K562 (cell line): Measurements from ENCODE around the gene ATAD3C.

Experiments used
- SREBF2 ChIP-seq: sonication (generic); formaldehyde crosslinking; IDR thresholded peaks from 2 replicates; pipeline ENCODE4 v1.4.0; 2020; ENCODE audit warnings: mild to moderate bottlenecking, missing genetic modification reagents
- TF ChIP-seq, protein P1 (sequence below): sonication (generic); formaldehyde crosslinking; IDR thresholded peaks from 2 replicates; pipeline ENCODE4 v1.8.1; 2023; ENCODE audit warnings: mild to moderate bottlenecking, missing genetic modification reagents

DNA sequence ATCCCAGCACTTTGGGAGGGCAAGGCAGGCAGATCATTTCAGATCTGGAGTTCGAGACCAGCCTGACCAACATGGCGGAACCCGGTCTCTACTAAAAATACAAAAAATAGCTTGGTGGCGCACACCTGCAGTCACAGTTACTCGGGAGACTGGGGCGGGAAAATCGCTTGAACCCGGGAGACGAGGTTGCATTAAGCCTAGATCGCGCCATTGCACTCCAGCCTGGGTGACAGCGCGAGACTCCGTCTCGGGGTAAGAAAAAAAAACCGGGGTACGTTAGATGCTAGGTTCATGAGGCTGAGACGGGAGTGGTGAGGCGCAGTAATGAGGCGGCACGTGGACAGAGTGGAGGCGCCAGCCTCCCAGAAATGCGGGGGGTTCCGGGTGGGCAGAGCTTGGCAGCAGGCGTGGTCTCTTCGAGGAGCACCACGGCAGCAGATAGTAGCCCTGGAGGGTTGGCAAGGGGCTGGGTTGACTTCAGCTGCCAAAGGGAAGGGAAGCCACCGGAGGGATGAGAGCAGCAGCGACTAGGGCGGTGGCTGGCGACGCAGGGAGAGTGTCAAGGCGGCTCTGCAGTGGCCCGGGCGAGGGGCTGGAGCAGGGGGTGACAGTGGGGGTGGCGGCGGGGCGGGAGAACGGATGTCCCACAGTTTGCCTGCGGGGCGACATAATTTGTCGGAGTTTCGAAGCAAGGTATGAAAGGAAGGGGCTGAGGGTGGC is 43.2 kb upstream of the ATAD3C start:
- TF ChIP-seq, protein P1, sequence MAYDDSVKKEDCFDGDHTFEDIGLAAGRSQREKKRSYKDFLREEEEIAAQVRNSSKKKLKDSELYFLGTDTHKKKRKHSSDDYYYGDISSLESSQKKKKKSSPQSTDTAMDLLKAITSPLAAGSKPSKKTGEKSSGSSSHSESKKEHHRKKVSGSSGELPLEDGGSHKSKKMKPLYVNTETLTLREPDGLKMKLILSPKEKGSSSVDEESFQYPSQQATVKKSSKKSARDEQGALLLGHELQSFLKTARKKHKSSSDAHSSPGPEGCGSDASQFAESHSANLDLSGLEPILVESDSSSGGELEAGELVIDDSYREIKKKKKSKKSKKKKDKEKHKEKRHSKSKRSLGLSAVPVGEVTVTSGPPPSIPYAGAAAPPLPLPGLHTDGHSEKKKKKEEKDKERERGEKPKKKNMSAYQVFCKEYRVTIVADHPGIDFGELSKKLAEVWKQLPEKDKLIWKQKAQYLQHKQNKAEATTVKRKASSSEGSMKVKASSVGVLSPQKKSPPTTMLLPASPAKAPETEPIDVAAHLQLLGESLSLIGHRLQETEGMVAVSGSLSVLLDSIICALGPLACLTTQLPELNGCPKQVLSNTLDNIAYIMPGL (CRISPR knock-in tag), result no peak
- TF ChIP-seq SREBF2 (CRISPR knock-in tag), result no peak
